Measurements from ENCODE around the gene DOCK10.
"Not testable (repeated sequence)": the region's sequence is repeated elsewhere in the genome, so short reads cannot be mapped to it uniquely, and the experiment has no call there.

- not testable (repeated sequence) for TF ChIP-seq SMC3 (IDR thresholded peaks at IDR 0.05; ENCODE audit: borderline replicate concordance, low read length); POLR2A (IDR thresholded peaks at IDR 0.05; ENCODE audit: low read depth, low read length); FOXK2 (IDR thresholded peaks at IDR 0.05); BCL11A (IDR thresholded peaks at IDR 0.05; ENCODE audit: low read depth, low read length); ATF2 (IDR thresholded peaks at IDR 0.05; ENCODE audit: low read length); BACH1 (IDR thresholded peaks at IDR 0.05; ENCODE audit: borderline replicate concordance); EZH2 (IDR thresholded peaks at IDR 0.05; ENCODE audit: borderline replicate concordance, control insufficient read depth, low read depth, low read length); TARDBP (IDR thresholded peaks at IDR 0.05; ENCODE audit: borderline replicate concordance); REST (IDR thresholded peaks at IDR 0.05; ENCODE audit: low read depth, low read length); MLLT1 (IDR thresholded peaks at IDR 0.05); NFIC (IDR thresholded peaks at IDR 0.05; ENCODE audit: low read depth, low read length)
Measured at GRCh38 chr2:225047502-225047901, 5.2 kb upstream of the DOCK10 start.
